Colonic mucosa (tissue), 4 donors: ENCODE results near the gene THSD4. TPM values are rescaled to one million over a fixed set of nuclear protein-coding genes. Genes with fewer than 3 reads are reported as not detected.

ENCODE experiments used
- DNase-seq: peaks from one replicate; pipeline ENCODE4 v3.0.0-alpha.2; 2020
- H3K27ac ChIP-seq: fragments of 200-600 bp; one replicate; pipeline ENCODE4 v1.8.0; 2021
- H3K27me3 ChIP-seq: fragments of 200-600 bp; one replicate; pipeline ENCODE4 v1.8.0; 2021
- H3K36me3 ChIP-seq: fragments of 200-600 bp; one replicate; pipeline ENCODE4 v1.8.0; 2021
- H3K4me1 ChIP-seq: fragments of 200-600 bp; one replicate; pipeline ENCODE4 v1.8.0; 2021; ENCODE audit warnings: mild to moderate bottlenecking
- H3K4me3 ChIP-seq: fragments of 200-600 bp; one replicate; pipeline ENCODE4 v1.8.0; 2021
- H3K9ac ChIP-seq, 2 donors: one replicate each; pipeline ENCODE4 v1.7.0; 2013; ENCODE audit warnings: control low read depth in 2 of 2, low read depth in 2 of 2, low read length in 2 of 2
- H3K9me3 ChIP-seq: fragments of 200-600 bp; one replicate; pipeline ENCODE4 v1.8.0; 2021
- intact Hi-C: fragments of 100-400 bp; cut with DNase I; formaldehyde crosslinking; loops from one replicate; pipeline ENCODE4 v1.14.1; 2022
- total RNA-seq, 2 donors: library from RNA; stranded (reverse); fragmentation: NEBNext Ultra II Directional in 1 of 2; extraction: Animal tissue kit (Norgen Biotek cat#: 25700) in 1 of 2; gene quantifications; one replicate each; pipeline ENCODE4 v1.2.1, GENCODE V29; 2021
- TF ChIP-seq, protein P1 (sequence below): fragments of 200-600 bp; IDR thresholded peaks from one replicate; pipeline ENCODE4 v1.8.0; 2022; ENCODE audit warnings: antibody characterized with exemption, mild to moderate bottlenecking
- donor health status: healthy.
- donor health status: DM: no; HTN: no; CAD: no.
- donor health status: DM: no; HTN: no; CAD: no.

Gene THSD4
- total RNA-seq, 2 donors from 2014 or later, result 18.8 to 23.5 TPM

DNA sequence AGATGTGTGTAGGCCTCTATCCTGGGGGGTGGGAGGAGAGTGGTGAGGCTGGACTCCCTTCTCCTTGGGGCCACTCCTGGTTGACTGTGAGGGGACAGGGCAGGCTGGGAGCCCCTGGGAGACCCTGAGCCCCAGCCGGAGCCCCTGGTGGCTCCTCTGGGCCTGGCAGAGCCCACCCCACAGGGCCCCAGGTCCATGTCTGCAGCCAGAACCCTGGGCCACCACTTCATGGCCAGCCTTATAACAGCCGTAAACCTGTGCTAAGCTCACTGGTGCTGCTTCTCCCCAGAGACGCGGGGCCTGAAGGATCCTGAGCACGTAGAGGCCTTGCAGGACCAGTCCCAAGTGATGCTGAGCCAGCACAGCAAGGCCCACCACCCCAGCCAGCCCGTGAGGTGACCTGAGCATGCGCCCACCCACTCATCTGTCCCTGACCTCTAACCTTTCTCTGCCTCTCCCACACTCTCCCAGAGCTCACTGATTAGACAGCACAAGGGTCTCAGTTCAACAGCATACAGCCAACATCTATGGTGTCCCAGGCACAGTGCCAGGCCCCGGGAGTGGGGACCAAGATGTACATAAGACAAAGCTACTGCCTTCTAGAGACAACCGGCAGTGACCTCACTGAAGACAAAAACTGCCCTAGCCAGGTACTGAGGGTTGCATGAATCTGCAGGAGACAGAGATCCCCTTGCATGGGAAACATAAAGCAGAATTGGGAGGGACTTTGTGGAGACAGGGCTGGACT, 698.6 kb downstream of the THSD4 start:
- TF ChIP-seq, protein P1, sequence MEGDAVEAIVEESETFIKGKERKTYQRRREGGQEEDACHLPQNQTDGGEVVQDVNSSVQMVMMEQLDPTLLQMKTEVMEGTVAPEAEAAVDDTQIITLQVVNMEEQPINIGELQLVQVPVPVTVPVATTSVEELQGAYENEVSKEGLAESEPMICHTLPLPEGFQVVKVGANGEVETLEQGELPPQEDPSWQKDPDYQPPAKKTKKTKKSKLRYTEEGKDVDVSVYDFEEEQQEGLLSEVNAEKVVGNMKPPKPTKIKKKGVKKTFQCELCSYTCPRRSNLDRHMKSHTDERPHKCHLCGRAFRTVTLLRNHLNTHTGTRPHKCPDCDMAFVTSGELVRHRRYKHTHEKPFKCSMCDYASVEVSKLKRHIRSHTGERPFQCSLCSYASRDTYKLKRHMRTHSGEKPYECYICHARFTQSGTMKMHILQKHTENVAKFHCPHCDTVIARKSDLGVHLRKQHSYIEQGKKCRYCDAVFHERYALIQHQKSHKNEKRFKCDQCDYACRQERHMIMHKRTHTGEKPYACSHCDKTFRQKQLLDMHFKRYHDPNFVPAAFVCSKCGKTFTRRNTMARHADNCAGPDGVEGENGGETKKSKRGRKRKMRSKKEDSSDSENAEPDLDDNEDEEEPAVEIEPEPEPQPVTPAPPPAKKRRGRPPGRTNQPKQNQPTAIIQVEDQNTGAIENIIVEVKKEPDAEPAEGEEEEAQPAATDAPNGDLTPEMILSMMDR, result no peak
- no peaks in the 10 kb centered on the region for H3K36me3 ChIP-seq
- no peak overlapping the region for H3K9ac ChIP-seq
- no peak overlapping the region for H3K27ac ChIP-seq
- intact Hi-C loops, result no loop called here
- no peak overlapping the region for H3K4me3 ChIP-seq
- H3K4me1 ChIP-seq, result no peaks in the 10 kb centered on the region
- no peaks in the 10 kb centered on the region for H3K27me3 ChIP-seq
- DNase-seq, result no peak
- H3K9me3 ChIP-seq, result no peaks in the 10 kb centered on the region

- intact Hi-C loops, result no loop called here
- Histone ChIP-seq H3K27ac (no peak overlapping the region), H3K9me3 (no peaks in the 10 kb centered on the region), H3K4me1 (no peaks in the 10 kb centered on the region), H3K27me3 (no peaks in the 10 kb centered on the region), H3K9ac (no peak overlapping the region), H3K4me3 (no peak overlapping the region), H3K36me3 (no peaks in the 10 kb centered on the region)
- TF ChIP-seq, protein P1, result no peak
- DNase-seq, result no peak
Measured at GRCh38 chr15:71815301-71815700, 700.0 kb downstream of the THSD4 start.

- no peaks in the 10 kb centered on the region for H3K4me1 ChIP-seq
- no peak overlapping the region for H3K27ac ChIP-seq
- no peaks in the 10 kb centered on the region for H3K36me3 ChIP-seq
- no peak overlapping the region for H3K9ac ChIP-seq
- DNase-seq, result no peak
- TF ChIP-seq, protein P1, result no peak
- H3K9me3 ChIP-seq, result no peaks in the 10 kb centered on the region
- H3K4me3 ChIP-seq, result no peak overlapping the region
- intact Hi-C loops, result no loop called here
- no peaks in the 10 kb centered on the region for H3K27me3 ChIP-seq
Measured at GRCh38 chr15:71817351-71817750, 702.1 kb downstream of the THSD4 start.

DNA sequence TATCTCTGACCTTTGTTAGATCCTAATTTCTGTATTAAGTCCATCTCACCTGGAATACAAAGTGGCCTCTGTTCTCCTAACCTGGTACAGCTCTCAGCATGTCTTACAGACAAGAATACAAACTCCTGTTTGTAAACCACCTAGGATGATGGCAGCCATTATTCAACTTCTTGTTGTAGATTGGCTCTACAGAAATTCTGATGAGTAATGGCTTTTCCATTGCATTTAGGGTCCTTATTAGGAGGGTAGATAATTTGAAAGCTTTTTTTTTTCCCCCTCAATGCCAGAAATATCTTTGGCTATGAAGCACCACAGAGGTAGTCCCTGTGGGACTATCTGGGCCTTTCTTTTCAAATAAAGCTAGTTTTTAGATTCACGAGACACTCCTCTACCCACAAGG, 704.9 kb downstream of the THSD4 start:
- Histone ChIP-seq H3K4me3 (no peak overlapping the region), H3K36me3 (no peaks in the 10 kb centered on the region), H3K27ac (no peak overlapping the region), H3K27me3 (no peaks in the 10 kb centered on the region), H3K4me1 (no peaks in the 10 kb centered on the region), H3K9me3 (no peaks in the 10 kb centered on the region), H3K9ac (no peak overlapping the region)
- DNase-seq, result no peak
- TF ChIP-seq, protein P1, result no peak
- intact Hi-C loops, result no loop called here

GRCh38 chr15:71821547-71822129, 706.4 kb downstream of the THSD4 start:
- Histone ChIP-seq H3K27ac (no peak overlapping the region), H3K9me3 (no peaks in the 10 kb centered on the region), H3K9ac (no peak overlapping the region), H3K4me3 (no peak overlapping the region), H3K27me3 (no peaks in the 10 kb centered on the region), H3K36me3 (no peaks in the 10 kb centered on the region), H3K4me1 (no peaks in the 10 kb centered on the region)
- DNase-seq, result no peak
- TF ChIP-seq, protein P1, result no peak
- intact Hi-C loops, result no loop called here
